SKM-1 treated with dmso at 0.1 percent for 144 hours (cell line): Measurements from ENCODE around the gene ST14.

Experiments used
- DNase-seq: peaks from one replicate; lab custom pipeline; 2025; ENCODE audit not compliant: unreplicated experiment; lab: John Stamatoyannopoulos, UW

ST14 gene

DNA sequence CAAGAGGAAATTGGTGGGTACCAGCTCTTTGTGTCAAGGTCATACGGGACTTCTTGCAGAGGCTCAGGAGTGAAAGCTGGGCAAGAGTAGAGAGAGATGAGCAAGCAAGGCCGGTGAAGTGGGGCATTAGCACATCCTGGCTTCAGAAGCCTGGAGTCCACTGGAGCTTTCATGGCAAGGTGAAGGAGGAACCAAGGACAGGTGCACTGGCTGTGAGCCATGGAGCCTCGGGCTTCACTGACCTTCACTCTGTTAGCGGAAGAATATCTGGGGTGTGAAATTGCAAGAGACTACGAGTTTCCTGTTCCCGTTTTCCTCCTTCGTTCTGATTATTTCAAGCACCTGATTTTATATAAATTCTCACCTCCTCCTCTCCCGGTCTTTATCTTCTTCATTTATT, 25.9 kb upstream of the ST14 start:
- DNase-seq, result no peak

DNA sequence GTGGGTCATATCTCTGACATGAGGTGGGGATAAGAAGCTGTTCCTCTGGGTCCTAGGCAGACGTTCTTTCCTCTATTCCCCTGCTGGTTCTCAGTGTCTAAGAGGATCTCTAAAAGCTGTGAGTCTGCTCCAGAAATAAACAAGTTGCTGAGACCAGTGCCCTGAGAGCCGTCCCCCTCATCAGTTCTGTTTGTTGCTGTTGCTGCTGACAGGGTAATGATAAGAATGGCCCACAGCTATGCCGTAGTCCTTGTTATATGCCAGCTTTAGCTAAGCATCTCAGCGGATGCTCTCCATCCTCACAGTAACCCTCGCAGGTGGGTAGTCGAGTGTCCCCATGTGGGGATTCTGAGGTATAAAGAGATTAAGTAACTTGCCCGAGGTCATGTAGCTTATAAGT, 23.5 kb upstream of the ST14 start:
- DNase-seq, result no peak

DNA sequence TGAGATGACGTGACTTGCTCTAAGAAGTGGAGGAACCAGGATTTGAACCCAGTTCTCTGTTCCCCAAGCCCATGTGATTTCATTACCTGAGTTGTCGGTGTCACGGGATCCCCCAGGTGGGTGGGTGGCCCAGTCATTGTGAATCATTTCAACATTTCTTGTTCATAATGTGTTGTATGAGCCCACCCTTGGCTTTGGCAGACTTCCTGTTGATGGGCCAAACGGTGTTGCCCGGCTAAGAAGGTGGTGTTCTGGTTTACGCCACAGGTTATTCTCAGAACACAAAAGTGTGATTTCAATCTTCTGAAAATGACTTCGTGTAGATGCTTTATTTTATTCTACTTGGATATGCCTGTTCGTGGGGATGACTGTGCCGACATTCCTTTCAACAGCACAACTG, 21.6 kb upstream of the ST14 start:
- DNase-seq, result no peak

DNA sequence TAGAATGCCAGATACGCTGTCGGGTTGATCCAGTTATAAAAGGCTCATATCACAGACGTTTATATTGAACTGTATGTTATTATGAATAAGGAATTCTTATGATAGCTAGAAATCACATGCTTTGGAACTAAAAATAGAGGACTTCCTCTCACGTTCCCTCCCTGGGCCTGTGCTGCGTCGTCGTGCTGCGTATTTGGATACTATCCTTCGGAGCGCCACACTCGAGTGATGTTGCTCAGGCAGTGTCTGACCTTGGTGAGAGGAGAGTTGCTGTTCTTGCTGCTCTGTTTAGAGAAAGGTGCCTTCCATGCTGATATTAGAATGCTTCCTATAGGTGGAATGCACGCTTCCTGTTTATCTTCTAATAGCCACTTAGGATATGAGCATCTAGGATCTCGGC, 20.2 kb upstream of the ST14 start:
- DNase-seq, result no peak

DNA sequence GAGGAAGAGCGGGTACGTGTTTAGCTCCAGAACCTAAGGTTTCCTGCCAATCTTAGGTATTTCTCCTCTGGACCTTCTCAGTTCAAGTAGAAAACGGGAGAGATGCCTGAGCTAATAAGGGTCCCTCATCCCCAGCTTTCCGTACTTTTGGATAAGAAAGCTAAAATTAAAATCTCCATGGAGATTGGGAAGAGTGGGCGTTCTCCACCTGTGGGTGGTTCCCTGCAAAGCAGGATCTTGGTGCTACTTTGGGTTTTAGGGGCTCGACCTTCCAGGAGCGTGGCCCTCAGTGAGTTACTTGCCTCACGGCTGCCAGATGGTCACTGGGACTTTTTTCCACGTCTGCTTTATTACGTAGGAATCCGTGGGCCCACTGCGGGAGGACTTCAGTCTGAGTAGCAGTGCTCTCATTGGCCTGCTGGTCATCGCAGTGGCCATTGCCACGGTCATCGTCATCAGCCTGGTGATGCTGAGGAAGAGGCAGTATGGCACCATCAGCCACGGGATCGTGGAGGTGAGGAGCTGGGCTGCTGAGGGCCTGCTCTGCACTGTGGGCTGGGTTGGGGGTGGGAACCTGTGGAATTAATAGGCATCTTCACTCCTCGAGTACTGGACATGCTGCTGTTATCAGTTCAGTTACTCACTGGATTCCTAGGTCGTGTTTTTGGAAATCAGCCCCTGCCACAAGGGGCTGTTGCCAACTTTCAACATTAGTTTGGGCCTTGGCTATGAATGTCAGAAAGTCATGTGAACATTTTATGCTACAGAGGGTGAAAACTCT, 17.8 kb upstream of the ST14 start:
- no peak for DNase-seq

DNA sequence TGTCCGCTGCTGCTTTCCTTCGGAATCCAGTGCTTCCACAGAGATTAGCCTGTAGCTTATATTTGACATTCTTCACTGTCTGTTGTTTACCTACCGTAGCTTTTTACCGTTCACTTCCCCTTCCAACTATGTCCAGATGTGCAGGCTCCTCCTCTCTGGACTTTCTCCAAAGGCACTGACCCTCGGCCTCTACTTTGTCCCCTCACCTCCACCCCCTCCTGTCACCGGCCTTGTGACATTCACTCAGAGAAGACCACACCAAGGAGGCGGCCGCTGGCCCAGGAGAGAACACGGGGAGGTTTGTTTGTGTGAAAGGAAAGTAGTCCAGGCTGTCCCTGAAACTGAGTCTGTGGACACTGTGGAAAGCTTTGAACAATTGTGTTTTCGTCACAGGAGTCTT, 15.4 kb upstream of the ST14 start:
- no peak for DNase-seq

DNA sequence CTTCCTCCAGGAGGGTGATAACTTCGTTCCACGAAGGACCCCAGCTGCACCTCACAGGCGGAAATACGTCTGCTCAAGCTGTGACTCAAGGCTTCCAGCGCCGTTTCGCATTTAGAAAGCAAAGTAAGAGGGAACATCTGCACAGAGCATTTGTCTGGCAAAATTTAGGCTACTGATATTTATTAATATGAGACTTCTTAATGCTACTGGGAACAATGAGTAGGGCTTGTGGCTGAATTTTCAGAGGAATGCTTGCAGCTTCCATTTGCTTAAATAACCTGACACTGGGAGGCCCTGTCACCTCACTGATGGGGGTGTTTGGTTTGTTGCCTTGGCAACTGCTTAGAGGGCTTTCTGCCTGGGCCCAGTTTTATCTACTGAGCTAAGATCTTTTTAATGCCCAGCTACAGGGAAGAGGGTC, 14.7 kb upstream of the ST14 start:
- DNase-seq, result no peak

DNA sequence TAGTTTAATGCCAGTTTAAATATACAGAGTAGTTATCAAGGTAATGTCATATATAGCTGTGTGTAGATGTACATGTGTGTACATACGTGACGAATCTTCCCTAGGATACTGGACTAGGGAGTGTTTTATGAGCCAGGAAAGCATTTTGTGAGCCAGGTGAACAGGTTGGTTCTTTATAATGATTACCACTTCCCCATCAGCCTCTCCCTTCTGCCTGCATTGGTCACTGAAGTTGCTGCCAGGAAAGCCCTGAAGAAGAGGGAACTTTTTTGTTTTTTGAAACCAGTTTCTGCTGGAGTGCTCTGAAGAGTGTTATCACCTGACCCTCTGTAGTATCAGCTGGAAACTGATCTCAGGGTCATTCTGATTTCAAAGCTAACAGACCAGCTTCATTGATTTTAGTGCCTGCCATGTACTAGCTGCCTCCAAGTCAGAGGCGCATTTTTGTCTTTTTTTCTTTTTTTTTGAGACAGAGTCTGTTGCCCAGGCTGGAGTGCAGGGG, 14.2 kb upstream of the ST14 start:
- DNase-seq, result no peak

DNA sequence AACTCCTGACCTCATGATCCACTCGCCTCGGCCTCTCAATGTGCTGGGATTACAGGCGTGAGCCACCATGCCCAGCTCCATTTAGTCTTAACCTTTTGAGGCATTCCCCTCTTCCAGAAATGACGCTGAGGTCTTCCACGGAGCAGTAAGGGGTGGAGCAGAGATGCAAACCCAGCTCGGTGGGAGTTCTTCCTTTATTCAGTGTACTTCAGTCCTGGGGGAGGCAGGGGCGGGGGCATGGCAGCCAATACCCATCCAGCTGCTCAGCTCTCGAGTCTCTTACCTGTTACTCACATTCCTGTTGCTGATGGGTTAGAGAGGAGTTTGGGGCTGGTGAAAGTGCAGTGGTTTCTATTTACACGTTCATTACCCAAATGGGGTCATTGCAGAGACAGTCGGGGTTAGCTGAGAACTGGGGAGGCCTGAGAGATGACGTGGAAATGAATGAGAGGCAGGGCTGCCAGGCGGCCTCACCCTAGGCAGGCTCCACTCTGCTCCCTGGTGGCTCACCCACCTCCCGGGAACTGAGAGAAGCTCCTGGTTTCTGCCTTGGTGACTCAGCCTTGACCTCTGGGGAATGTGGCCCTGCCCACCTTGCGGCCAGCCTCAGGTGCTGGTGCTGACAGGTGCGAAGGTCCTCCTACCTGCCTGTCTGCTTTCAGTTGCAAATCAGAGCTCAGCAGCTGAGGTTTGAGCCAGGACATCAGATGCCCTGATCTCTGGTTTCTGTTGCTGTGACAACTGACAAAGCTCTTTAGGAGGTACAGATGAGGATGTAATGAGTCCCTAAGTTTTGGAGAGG, 13.4 kb upstream of the ST14 start:
- DNase-seq, result no peak

DNA sequence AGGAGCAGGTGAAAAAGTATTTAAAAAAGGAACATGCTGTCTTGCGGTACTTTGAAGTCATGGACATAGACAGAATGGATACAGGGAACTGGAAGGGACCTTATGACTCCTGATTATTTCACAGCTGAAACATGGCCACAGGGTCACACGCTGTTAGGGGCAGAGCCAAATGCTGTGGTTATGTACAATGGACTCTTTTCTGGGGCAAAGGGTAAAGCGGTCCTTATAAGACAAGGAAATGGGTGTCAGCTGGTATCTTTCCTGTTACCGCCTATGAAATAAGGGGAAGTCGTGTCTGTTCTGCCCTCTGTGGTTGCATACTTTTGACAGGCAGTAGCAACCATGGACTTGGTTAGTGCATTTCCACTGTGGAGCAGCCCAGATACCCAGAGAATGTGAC, 12.8 kb upstream of the ST14 start:
- DNase-seq, result peak; percentile 98

DNA sequence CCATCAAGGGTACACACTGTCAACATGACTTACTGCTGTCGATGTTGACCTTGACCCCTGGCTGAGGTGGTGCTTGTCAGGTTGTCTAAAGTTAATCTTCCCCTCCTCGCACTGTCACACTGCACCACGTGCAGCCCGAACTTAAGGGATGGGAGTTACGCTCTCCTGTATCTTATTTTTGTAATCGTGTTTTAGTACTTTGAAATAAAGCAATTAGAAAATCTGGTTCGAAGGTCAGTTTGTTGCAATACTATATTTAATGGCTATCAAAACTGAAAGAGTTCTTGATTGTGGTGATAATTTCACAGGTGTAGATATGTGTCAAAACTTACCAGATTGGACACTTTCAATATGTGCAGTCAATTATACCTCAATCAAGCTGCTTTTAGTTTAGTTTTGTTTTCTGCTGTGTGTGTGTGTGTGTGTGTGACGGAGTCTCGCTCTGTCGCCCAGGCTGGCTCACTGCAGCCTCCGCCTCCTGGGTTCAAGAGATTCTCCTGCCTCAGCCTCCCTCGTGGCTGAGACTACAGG, 10.7 kb upstream of the ST14 start:
- no peak for DNase-seq

DNA sequence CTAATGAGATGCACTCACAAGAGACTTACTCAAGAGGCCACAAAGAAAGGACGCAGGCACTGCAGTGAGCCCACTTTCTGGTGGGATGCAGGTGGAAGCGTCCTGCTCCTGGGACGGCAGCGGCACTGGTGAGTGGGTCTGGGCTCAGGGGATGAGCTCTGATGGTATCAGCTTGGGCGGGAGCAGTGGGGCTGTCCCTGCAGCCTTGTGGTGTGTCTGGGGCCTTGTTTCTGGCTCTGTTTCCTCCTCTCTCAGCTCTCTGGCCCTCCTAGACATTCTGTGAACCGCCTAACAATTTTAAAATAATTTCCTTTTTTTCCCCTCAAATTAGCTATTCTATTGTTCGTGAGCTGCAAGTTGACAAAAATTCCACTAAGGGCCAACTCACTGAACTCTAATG, 8.8 kb upstream of the ST14 start:
- no peak for DNase-seq

DNA sequence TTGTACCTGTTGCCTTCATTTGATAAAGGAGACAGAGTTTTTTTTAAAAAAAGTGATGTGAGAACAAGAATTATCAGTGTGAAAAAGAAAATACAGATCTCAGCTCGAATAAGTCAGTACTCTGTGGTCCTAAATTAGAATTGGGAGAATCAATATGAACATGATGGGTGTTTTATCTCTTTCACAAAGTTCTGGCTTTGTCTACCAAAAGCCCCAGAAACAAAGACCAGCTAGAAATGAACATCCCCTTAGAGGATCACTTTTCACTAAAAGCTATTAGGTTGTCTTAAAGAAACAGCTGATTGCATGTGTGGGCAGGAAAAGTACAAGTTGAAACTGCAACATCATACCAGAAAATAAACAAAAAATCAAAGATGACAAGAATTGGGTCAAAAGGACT, 8.4 kb upstream of the ST14 start:
- DNase-seq, result no peak

DNA sequence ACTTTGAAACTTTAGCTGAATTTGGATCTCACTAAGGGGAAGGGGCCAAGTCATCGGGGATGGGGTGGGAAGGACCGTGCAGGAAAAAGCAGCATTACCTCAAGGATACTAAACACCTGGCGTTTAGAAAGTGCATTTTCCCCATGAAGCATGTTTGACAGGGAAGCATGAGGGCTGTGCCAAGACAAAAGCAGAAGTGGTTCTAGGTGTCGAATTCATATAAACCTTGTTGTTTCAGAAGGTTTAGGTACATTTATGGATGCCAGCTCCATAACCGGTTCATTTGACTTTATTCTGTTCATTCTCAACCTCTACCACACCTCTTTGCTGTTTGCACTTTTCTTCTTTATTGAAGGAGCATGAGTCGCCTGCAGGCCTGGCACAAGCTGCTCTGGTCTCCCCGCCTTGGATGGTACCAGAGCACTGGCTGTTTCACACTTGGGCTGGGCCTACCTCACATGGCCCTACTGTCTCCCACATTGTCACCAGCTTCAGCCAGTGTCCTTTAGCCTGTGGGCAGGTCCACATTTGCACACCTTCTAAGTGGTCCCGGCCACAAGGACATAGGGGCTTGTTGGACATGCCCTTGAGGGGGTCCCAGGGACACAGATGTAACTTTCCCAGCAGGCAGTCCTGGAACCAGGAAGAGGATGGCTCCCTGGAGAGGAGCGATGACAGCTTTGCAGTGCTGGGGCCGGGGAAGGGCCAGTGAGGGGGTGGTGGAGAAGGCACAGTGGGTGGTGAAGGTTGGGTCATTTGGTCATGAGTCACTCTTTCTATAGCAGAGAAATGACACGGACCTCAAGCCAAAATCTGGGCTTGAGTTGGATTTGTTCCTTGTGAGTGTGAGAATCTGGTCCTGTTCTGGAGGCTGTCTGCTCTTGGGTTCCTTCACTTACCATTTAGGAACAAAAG, 3.2 kb upstream of the ST14 start:
- DNase-seq, result peak; percentile 40

DNA sequence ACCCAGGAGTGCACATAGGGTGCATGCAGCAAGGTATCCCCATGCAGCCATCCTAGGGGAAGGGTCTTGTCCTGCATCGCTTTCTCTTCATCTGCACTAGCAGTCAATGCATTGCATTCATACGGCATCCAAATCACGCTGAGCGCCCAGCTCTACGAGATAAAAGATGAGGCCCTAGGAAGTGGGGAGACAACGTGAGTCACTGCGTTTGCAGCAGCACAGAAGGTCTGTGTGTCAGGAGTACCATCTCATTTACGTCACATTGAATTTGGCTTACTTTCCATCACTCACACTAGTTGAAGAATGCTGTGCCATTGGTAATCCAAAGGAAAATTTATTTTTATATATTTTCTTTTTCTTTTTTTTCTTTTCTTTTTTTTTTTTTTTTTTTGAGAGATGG, 2.5 kb upstream of the ST14 start:
- no peak for DNase-seq

DNA sequence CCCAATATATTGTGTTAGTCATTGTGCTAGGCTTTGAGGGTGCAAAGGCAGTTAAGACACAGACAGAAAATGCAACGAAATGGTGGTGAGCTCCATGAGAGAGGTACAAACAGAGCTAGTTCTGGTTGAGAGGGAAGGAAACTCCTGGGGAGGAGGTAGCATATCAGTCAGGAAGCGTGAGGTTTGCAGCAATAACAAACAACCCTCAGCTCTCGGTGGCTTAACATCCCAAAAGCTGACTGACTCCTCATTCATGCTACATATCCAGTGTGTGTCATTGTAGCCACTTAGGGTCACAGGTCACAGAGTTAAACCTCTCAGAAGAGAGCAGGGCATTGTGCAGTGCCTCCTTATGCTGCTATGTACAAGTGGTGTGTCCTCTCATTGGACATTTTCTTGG, 1.7 kb upstream of the ST14 start:
- DNase-seq, result no peak

DNA sequence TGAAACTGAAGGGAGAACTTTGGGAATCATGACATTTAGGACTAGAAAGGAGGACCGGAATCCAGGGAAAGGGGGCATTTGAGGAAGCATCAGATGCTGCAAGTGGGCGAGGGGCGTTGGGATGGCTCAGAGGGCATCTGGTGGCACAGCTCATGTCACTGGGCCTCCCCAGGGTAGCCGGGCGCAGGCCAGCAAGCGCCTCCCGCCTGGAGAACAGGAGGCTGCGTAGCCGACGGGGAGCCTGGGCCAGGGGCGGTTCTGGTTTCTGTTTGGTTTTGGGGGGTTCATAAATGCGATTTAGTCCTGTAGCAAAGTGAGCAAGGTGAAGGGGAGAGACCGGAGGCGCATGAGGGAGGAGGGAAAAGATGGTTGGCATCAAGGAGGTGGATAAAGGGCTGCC, 443 bp upstream of the ST14 start:
- no peak for DNase-seq

DNA sequence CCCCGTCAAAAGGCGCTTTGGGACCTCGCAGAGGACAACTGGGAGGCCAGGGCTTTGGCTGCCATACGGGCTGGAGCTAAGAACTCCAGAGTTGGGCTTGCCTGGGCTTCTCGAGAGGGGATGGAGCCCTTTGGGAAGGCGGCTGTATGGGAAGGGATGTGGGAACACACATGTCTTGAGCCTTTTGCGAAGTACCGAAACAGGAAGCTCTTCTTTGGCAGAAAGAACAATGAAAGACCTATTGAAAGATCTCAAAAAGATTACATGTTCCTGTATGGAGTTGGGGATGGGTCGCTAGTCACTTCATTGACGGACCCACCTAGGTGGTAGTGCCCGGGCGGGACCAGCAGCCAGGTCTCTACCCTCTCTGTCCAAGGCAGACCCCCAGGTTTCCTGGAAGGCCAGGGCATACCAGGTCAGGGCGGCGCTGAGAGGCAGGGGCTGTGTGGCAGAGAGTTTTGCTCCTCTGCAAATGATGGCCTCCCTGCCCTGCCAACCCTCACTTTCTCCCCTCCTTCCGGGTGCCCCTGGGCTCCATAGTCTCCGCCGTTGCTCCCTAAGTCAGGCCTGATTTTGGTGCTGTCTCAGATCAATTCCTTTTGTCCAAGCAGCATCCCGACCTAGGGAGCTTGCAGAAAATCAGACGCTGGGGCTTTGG, 1.0 kb downstream of the ST14 start:
- DNase-seq, result peak; percentile 25

DNA sequence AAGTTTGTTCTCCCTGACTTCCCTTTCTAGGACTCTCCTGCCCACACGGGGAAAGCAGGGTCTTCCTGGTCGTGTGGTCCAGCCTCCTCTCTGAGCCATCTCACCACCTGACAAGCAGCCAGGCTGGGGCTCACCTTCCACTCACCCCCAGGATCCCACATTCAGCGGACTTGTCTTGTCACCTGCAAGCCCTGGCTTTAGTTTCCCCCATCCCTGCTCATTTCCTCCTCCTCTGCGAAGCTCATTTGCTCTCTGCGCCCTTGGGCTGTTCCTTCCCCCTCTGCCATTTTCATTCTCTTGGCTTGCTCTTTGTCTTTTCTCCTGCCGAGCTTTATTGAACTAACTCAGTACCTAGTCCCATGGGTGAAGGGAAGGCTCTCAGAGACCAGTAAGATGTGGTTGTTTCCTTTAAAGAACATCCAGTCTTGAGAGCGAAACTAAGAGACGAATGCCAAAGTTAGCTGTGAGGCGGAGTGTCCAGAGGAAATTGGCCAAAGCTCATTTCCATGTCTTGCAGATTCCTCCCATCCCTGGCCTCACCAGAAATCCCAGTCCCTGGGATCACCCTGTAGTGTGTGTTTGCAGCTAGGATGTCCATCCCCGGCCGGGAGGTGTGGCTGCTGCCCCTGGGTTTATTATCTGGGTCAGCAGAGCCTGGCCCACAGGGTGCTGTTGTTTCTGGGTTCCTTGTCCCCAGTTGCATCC, 2.0 kb downstream of the ST14 start:
- DNase-seq, result no peak

DNA sequence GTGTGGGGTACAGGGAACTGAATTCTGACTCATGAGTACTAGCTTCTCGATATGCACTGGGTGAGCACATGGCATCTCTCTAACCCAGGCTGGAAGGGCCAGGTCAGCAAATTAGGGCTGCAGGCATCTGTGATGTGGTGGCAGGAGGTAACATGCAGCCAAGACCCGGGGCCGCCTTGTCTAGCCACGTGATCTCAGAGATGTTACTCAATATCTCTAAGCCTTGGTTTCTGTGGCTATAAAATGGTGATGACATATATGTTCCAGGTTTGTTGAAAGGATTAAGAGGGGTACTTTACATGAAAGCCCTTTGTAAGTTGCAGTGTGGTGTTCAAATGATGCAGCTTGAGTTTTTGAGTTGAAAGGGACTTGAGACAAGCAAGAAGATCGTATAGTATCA, 3.2 kb downstream of the ST14 start:
- DNase-seq, result peak; percentile 85
